ENCODE measurements around the gene HAO2.
"Not testable (repeated sequence)": the region's sequence is repeated elsewhere in the genome, so short reads cannot be mapped to it uniquely, and the experiment has no call there.

Gene HAO2

GRCh38 chr1:119345398-119345797 lies 23.2 kb upstream of the HAO2 start:
- TF ChIP-seq CTCF (IDR thresholded peaks at IDR 0.05; ENCODE audit: extremely low read depth, missing control alignments), result no peak
- no peak for DNase-seq (ENCODE audit: low spot score)

DNA sequence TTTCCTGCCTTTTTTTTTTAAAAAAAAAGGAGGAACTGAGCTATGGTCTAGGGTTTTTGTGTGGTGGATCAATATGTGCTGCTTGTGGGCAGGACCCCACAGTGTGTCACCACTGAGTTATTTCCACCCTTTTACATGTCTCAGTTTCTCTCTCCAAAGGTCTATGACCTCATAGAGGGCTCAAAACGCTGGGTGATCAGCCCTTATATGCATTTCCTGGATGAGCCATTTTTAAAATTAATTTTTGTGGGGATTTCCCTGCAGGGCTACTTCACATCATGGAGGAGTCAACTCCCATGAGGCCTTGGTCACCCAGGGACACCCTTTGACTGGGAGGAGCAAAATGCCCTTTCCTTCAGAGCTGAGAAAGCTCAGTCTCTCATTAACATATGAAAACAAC lies 20.7 kb upstream of the HAO2 start:
- no peak for TF ChIP-seq CTCF (IDR thresholded peaks at IDR 0.05; ENCODE audit: extremely low read depth, missing control alignments)
- DNase-seq (ENCODE audit: low spot score), result peak; percentile 41

DNA sequence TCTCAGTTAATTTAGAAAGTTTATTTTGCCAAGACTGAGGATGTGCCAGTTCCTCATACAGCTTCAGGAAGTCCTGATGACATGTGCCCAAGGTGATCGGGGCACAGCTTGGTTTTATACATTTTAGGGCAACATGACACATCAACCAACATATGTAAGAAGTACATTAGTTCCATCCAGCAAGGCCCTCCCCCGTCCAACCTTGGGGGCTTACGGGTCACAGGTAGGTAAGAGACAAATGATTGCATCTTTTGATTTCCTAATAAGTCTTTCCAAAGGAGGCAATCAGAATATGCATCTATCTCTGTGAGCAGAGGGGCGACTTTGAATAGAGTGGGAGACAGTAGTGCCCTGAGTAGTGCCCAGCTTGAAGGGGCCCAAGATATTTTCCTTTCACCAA lies 19.6 kb upstream of the HAO2 start:
- TF ChIP-seq CTCF (IDR thresholded peaks at IDR 0.05; ENCODE audit: extremely low read depth, missing control alignments), result no peak
- no peak for DNase-seq (ENCODE audit: low spot score)

DNA sequence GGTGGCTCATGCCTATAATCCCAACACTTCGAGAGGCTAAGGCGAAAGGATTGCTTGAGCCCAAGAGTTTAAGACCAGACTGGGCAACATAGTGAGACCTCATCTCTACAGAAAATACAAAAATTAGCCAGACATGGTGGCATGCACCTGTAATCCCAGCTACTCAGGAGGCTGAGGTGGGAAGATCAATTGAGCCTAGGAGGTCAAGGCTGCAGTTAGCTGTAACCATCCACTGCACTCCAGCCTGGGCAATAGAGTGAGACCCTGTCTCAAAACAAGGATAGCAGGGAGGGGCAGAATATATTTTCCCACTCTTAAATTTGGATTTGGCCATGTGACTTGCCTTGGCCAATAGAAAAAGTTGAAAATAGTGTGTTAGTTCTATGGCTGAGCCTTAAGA lies 17.7 kb upstream of the HAO2 start:
- not testable (repeated sequence) for DNase-seq (ENCODE audit: low spot score)

DNA sequence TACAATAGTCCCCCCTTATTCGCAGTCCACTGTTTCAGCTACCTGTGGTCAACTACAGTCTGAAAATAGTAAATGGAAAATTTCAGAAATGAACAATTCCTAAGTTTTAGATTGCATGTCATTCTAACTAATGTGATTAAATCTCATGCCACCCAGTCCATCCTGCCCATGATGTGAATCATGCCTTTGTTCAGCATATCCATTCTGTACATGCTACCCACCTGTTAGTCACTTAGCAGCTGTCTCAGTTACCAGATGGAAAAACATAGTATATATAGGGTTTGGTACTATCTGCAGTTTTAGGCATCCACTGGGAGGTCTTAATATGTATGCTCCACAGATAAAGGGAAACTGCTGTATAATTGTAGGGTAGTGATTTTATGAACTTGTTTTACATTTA lies 16.6 kb upstream of the HAO2 start:
- no peak for DNase-seq (ENCODE audit: low spot score)
- TF ChIP-seq CTCF (IDR thresholded peaks at IDR 0.05; ENCODE audit: extremely low read depth, missing control alignments), result no peak

DNA sequence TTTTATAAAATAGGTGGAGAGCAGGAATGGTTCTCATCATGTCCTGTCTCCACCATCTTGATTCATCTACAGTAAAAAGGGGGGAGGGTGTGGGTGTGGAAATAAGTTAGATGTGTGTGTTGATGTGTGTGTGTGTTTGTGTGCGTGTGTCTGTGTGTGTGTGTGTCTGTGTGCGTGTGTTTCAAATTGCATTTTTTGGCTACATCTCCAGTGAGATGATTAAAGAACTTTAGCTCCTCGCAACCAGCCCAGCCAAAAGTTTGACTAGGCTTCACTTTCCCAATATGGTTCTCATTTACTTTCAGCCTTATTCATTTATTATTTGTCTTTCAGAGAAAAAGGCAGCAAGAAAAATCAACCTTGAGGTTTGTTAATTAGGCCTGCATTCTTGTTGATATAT lies 14.7 kb upstream of the HAO2 start:
- TF ChIP-seq CTCF (IDR thresholded peaks at IDR 0.05; ENCODE audit: extremely low read depth, missing control alignments), result no peak
- no peak for DNase-seq (ENCODE audit: low spot score)

- DNase-seq (ENCODE audit: low spot score), result no peak
- no peak for TF ChIP-seq CTCF (IDR thresholded peaks at IDR 0.05; ENCODE audit: extremely low read depth, missing control alignments)
Observed at GRCh38 chr1:119358636-119359035, 9.9 kb upstream of the HAO2 start.

DNA sequence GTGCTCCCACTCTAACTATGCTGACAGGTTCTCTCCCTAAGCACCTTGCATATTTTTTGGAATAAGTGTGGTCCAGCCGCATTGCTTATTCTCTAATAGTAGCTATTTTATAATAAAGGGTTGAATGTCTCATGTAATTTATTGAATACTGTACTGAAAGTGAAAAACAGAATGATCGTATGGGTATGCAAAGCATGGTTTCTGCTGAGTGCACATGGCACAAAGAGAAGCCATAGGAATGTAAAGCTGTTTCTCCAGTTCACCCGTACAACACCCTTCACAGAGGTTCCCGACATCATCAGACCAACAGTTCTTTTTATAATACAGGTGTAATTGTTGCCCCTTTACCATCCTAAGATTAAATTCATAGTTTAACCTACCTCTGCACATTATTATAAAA lies 8.9 kb upstream of the HAO2 start:
- TF ChIP-seq CTCF (IDR thresholded peaks at IDR 0.05; ENCODE audit: extremely low read depth, missing control alignments), result no peak
- DNase-seq (ENCODE audit: low spot score), result no peak
